ENCODE results near the gene PHAX. TPM values are rescaled to one million over a fixed set of nuclear protein-coding genes. Genes with fewer than 3 reads are reported as not detected.

The PHAX gene
- total and polyA plus RNA-seq, 10 of the 15 experiments (the other 5 are each of a cell fraction or from before 2014, with no cell fraction given): 28.2 to 88.7 (median 60.3) TPM

DNA sequence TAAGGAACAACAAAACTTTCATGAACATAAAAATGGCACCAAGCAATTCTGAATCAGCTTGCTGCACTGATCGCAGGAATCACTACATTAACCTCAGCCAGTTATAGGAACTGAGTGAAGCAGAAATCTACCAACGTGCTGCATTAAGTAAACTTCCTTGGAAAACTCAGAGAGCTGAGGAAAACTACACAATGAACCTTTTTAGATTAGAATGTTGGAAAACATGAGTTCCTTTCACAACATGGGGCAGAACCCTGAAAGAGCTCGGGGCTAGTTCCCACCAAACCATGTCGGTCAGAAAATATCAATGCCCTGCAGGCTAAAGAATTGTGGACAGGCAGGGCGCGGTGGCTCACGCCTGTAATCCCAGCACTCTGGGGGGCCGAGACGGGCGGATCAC, 25.1 kb upstream of the PHAX start:
- in situ Hi-C loops (cut with MboI) (no loop called here), intact Hi-C loops (cut with micrococcal nuclease; ENCODE audit: unreplicated experiment) (no loop called here)
- no peaks in the 10 kb centered on the region for H3K4me1 ChIP-seq (ENCODE audit: control insufficient read depth, insufficient read depth, low read length)
- ChIA-PET RAD21 (ENCODE audit: unreplicated experiment) (no interaction called here), CTCF (interaction anchor here (0.7 to 1.1 kb wide), 2 partner anchors 76 to 799 kb away, joined by 3 read pairs; no protein-coding TSS in a partner anchor), SMC1A (ENCODE audit: uncharacterized antibody, unreplicated experiment) (no interaction called here), POLR2A (no interaction called here)
- H3K4me3 ChIP-seq: no peak overlapping the region
- no peaks in the 10 kb centered on the region for H3K27me3 ChIP-seq (replicated peaks in 1 of 2; ENCODE audit: control insufficient read depth in 2 of 2, insufficient read depth in 2 of 2, low read length in 1 of 2)
- H3K79me2 ChIP-seq (ENCODE audit: control insufficient read depth, insufficient read depth, low read length): no peaks in the 10 kb centered on the region
- H3K4me2 ChIP-seq (ENCODE audit: control insufficient read depth, insufficient read depth): no peak overlapping the region
- BruUV-seq (replicated peaks): no TSS peak
- no peak overlapping the region for H3K27ac ChIP-seq (ENCODE audit: control insufficient read depth, insufficient read depth)
- no peak overlapping the region for H3K9ac ChIP-seq (ENCODE audit: control insufficient read depth, insufficient read depth, low read length)
- no peak overlapping the region for H2AFZ ChIP-seq (ENCODE audit: control insufficient read depth, low read depth, low read length)
- ATAC-seq (no peak), DNase-seq (ENCODE audit: low read depth, low spot score) (no peak), FAIRE-seq (no peak)
- no peaks in the 10 kb centered on the region for H3K9me3 ChIP-seq (replicated peaks; ENCODE audit: control insufficient read depth, insufficient read depth, low read length)
- 57% methylated on average over 10 of the region's 10 CpGs for WGBS (ENCODE audit: insufficient coverage, insufficient replicate concordance, low lambda C conversion rate, missing lambda C conversion rate)
- H3K36me3 ChIP-seq (ENCODE audit: control insufficient read depth in 2 of 2, insufficient read depth in 2 of 2, low read length in 1 of 2): no peaks in the 10 kb centered on the region
- no peak for TF ChIP-seq MEF2A (IDR thresholded peaks at IDR 0.05; ENCODE audit: insufficient read depth, low read depth, low read length)
- no peak for TF ChIP-seq ZSCAN29 (IDR thresholded peaks at IDR 0.05)
- no peak for TF ChIP-seq SMARCA5 (IDR thresholded peaks at IDR 0.05)
- TF ChIP-seq RCOR1 (conservative IDR thresholded peaks at IDR 0.05; ENCODE audit: low read depth, low read length): no peak
- no peak for TF ChIP-seq BCL11A (IDR thresholded peaks at IDR 0.05; ENCODE audit: low read depth, low read length)
- TF ChIP-seq ATF7 (IDR thresholded peaks at IDR 0.05; ENCODE audit: low read depth): no peak
- TF ChIP-seq SPI1 (IDR thresholded peaks at IDR 0.05; ENCODE audit: borderline replicate concordance, insufficient read depth, low read depth, low read length): no peak
- no peaks in the 10 kb centered on the region for H4K20me1 ChIP-seq (ENCODE audit: control insufficient read depth, insufficient read depth)

- Histone ChIP-seq H2AFZ (ENCODE audit: control insufficient read depth, low read depth, low read length) (no peak overlapping the region), H3K27ac (ENCODE audit: control insufficient read depth, insufficient read depth) (no peak overlapping the region), H3K4me3 (no peak overlapping the region), H3K79me2 (ENCODE audit: control insufficient read depth, insufficient read depth, low read length) (no peaks in the 10 kb centered on the region), H3K4me2 (ENCODE audit: control insufficient read depth, insufficient read depth) (no peak overlapping the region), H3K4me1 (ENCODE audit: control insufficient read depth, insufficient read depth, low read length) (no peaks in the 10 kb centered on the region), H3K27me3 (replicated peaks in 1 of 2; ENCODE audit: control insufficient read depth in 2 of 2, insufficient read depth in 2 of 2, low read length in 1 of 2) (no peaks in the 10 kb centered on the region), H3K9me3 (replicated peaks; ENCODE audit: control insufficient read depth, insufficient read depth, low read length) (no peaks in the 10 kb centered on the region), H3K36me3 (ENCODE audit: control insufficient read depth in 2 of 2, insufficient read depth in 2 of 2, low read length in 1 of 2) (no peaks in the 10 kb centered on the region), H3K9ac (ENCODE audit: control insufficient read depth, insufficient read depth, low read length) (no peak overlapping the region), H4K20me1 (ENCODE audit: control insufficient read depth, insufficient read depth) (no peaks in the 10 kb centered on the region)
- ATAC-seq: no peak
- ChIA-PET POLR2A (no interaction called here), CTCF (no interaction called here), SMC1A (ENCODE audit: uncharacterized antibody, unreplicated experiment) (no interaction called here), RAD21 (ENCODE audit: unreplicated experiment) (no interaction called here)
- no peak for DNase-seq (ENCODE audit: low read depth, low spot score)
- intact Hi-C loops (cut with micrococcal nuclease; ENCODE audit: unreplicated experiment): no loop called here
- 32% methylated on average over 5 of the region's 5 CpGs for WGBS (ENCODE audit: insufficient coverage, insufficient replicate concordance, low lambda C conversion rate, missing lambda C conversion rate)
- no TSS peak for BruUV-seq (replicated peaks)
- FAIRE-seq: no peak
- TF ChIP-seq KLF5 (IDR thresholded peaks at IDR 0.05; ENCODE audit: partially characterized antibody): no peak
- no peak for TF ChIP-seq HDGF (IDR thresholded peaks at IDR 0.05)
- TF ChIP-seq ZZZ3 (IDR thresholded peaks at IDR 0.05; ENCODE audit: control insufficient read depth, insufficient read length, low read depth): no peak
- TF ChIP-seq PAX8 (IDR thresholded peaks at IDR 0.05): no peak
- TF ChIP-seq NR2C1 (IDR thresholded peaks at IDR 0.05): no peak
- no peak for TF ChIP-seq RB1 (IDR thresholded peaks at IDR 0.05; ENCODE audit: borderline replicate concordance)
- TF ChIP-seq CBX3 (IDR thresholded peaks at IDR 0.05; ENCODE audit: borderline replicate concordance, low read depth): no peak
- no peak for TF ChIP-seq CREB1 (IDR thresholded peaks at IDR 0.05; ENCODE audit: low read depth)
- TF ChIP-seq SUPT20H (IDR thresholded peaks at IDR 0.05; ENCODE audit: borderline replicate concordance, control insufficient read depth, low read depth, low read length): no peak
- TF ChIP-seq FOXK2 (IDR thresholded peaks at IDR 0.05): no peak
- no peak for TF ChIP-seq SRF (IDR thresholded peaks at IDR 0.05; ENCODE audit: low read depth in 2 of 2, low read length in 2 of 2)
- TF ChIP-seq POLR2AphosphoS2 (IDR thresholded peaks at IDR 0.05; ENCODE audit: low read depth, low read length): no peak
- no peak for TF ChIP-seq SMARCA5 (IDR thresholded peaks at IDR 0.05)
- in situ Hi-C loops (cut with MboI): no loop called here
Measured at GRCh38 chr5:126576974-126577373, 23.8 kb upstream of the PHAX start.

Data from GM12878 (cell line).